Measurements from ENCODE around the gene MLLT11. TPM values are rescaled to one million over a fixed set of nuclear protein-coding genes. Genes with fewer than 3 reads are reported as not detected.

MLLT11 gene
- total RNA-seq, 1 donor from 2014 or later = 37.0 TPM

DNA sequence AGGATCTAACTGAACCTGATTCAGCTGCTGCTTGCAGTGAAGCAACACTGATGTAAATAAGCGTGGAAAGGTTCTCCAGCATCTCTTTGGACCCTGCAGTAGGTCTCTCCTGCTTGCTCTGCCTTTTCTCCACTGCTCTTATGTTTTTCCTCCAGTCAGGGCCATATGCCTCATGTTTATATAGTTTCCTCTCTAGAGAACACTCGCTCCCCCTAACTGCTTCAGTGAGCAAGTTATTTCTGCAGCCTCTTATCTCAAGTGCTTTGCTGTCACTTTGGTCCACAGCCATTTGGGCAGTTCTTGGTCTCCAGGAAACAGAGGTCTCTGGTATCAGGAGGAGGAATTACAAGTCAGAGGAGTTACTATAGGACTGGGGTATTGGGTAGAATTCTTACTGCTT is 46.7 kb upstream of the MLLT11 start:
- H3K4me1 ChIP-seq = peaks cover 6% of the 10 kb centered on the region
- H3K9me3 ChIP-seq (ENCODE audit: low read depth) = no peaks in the 10 kb centered on the region
- DNase-seq (ENCODE audit: low spot score) = no peak
- no peak overlapping the region for H3K4me3 ChIP-seq
- H3K4me1 Mint-ChIP-seq = peaks cover 9% of the 10 kb centered on the region
- no peaks in the 10 kb centered on the region for H4K20me1 ChIP-seq (ENCODE audit: low read depth)
- H3K9me3 Mint-ChIP-seq = no peaks in the 10 kb centered on the region
- H3K27ac ChIP-seq = no peak overlapping the region
- no peaks in the 10 kb centered on the region for H3K36me3 ChIP-seq
- H3K9ac ChIP-seq = no peak overlapping the region
- no peaks in the 10 kb centered on the region for H3K27me3 ChIP-seq
- H3K79me2 ChIP-seq (ENCODE audit: low read depth) = peaks cover 11% of the 10 kb centered on the region
- peaks cover 2% of the 10 kb centered on the region for H3K27me3 Mint-ChIP-seq (ENCODE audit: insufficient read depth, low read depth)
- no peak overlapping the region for H2AFZ ChIP-seq (replicated peaks)
- H3K4me3 Mint-ChIP-seq = no peak overlapping the region
- TF ChIP-seq EZH2 (IDR thresholded peaks at IDR 0.05) = no peak
- TF ChIP-seq, protein P1, sequence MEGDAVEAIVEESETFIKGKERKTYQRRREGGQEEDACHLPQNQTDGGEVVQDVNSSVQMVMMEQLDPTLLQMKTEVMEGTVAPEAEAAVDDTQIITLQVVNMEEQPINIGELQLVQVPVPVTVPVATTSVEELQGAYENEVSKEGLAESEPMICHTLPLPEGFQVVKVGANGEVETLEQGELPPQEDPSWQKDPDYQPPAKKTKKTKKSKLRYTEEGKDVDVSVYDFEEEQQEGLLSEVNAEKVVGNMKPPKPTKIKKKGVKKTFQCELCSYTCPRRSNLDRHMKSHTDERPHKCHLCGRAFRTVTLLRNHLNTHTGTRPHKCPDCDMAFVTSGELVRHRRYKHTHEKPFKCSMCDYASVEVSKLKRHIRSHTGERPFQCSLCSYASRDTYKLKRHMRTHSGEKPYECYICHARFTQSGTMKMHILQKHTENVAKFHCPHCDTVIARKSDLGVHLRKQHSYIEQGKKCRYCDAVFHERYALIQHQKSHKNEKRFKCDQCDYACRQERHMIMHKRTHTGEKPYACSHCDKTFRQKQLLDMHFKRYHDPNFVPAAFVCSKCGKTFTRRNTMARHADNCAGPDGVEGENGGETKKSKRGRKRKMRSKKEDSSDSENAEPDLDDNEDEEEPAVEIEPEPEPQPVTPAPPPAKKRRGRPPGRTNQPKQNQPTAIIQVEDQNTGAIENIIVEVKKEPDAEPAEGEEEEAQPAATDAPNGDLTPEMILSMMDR (IDR thresholded peaks at IDR 0.05) = no peak
- no peak for TF ChIP-seq EZH2phosphoT487 (IDR thresholded peaks at IDR 0.05)
- H3K27ac Mint-ChIP-seq = no peak overlapping the region
- H3K36me3 Mint-ChIP-seq = peaks cover 3% of the 10 kb centered on the region
- H3K4me2 ChIP-seq = no peak overlapping the region
- H3F3A ChIP-seq (ENCODE audit: low read depth) = no peaks in the 10 kb centered on the region

DNA sequence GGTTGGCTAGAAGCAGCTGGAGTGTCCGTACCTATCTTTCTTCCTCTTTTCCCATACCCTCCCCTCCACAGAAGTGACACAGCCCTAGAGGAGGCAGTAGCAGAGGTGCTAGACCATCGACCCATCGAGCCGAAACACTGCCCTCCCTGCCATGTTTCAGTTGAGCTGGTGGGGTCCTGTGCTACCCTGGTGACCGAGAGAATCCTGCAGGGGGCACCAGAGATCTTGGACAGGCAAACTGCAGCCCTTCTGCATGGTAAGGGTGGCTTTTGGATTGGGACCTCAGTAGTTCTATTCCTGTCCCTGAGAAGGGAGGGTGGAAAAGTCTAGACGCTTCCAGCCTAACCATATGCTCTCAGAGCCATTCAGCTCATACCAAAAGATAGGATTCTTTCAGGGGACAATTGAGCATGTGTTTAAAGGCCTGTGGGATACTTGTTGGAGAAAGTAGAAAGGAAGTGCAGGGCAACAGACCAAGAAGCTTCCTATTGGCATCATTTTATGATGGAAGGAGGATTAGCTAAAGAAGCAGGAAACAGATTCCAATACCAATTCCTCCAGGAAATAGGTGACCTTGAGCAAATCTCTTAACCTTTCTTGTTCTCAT is 35.6 kb upstream of the MLLT11 start:
- Histone ChIP-seq H3K27ac (no peak overlapping the region), H3K27me3 (no peaks in the 10 kb centered on the region), H3K4me3 (no peak overlapping the region), H4K20me1 (ENCODE audit: low read depth) (peaks cover 5% of the 10 kb centered on the region), H3K9ac (no peak overlapping the region), H3K36me3 (no peaks in the 10 kb centered on the region), H3K4me1 (no peaks in the 10 kb centered on the region), H3K4me2 (no peak overlapping the region), H3K79me2 (ENCODE audit: low read depth) (no peaks in the 10 kb centered on the region), H3K9me3 (ENCODE audit: low read depth) (no peaks in the 10 kb centered on the region), H3F3A (ENCODE audit: low read depth) (peaks cover 5% of the 10 kb centered on the region), H2AFZ (replicated peaks) (no peak overlapping the region)
- H3K4me1 Mint-ChIP-seq = peaks cover 7% of the 10 kb centered on the region
- no peak overlapping the region for H3K4me3 Mint-ChIP-seq
- no peaks in the 10 kb centered on the region for H3K9me3 Mint-ChIP-seq
- H3K27me3 Mint-ChIP-seq (ENCODE audit: insufficient read depth, low read depth) = peaks cover 2% of the 10 kb centered on the region
- TF ChIP-seq, protein P1 (IDR thresholded peaks at IDR 0.05) = peak; percentile 76
- no peak for TF ChIP-seq EZH2 (IDR thresholded peaks at IDR 0.05)
- H3K27ac Mint-ChIP-seq = no peak overlapping the region
- DNase-seq (ENCODE audit: low spot score) = peak; percentile 83
- H3K36me3 Mint-ChIP-seq = peaks cover 21% of the 10 kb centered on the region

DNA sequence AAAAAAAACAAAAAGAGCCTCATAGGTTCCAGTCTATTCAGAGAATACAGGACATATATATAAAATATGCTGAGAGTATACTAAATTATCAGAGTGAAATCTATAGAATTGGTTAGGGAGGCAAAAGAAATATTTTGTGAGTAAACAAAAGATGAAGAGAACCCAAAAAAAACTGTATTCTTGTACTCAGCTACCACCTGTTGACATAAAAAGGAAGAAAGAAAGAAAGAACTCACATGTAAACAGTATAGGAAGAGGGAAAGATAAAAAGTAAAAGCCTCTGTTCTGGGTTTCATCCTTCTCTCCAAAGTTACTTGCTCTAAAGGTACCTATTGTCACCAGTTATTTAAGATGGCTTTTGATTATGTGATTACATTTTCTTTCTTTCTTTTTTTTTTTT is 33.7 kb upstream of the MLLT11 start:
- no peaks in the 10 kb centered on the region for H3K27me3 ChIP-seq
- no peak overlapping the region for H2AFZ ChIP-seq (replicated peaks)
- H3K27me3 Mint-ChIP-seq (ENCODE audit: insufficient read depth, low read depth) = peaks cover 2% of the 10 kb centered on the region
- TF ChIP-seq, protein P1 (IDR thresholded peaks at IDR 0.05) = no peak
- TF ChIP-seq EZH2phosphoT487 (IDR thresholded peaks at IDR 0.05) = no peak
- TF ChIP-seq EZH2 (IDR thresholded peaks at IDR 0.05) = no peak
- H3K36me3 ChIP-seq = no peaks in the 10 kb centered on the region
- H3K27ac Mint-ChIP-seq = no peak overlapping the region
- no peak overlapping the region for H3K4me3 Mint-ChIP-seq
- peaks cover 7% of the 10 kb centered on the region for H3K4me1 Mint-ChIP-seq
- no peak overlapping the region for H3K4me3 ChIP-seq
- peaks cover 5% of the 10 kb centered on the region for H4K20me1 ChIP-seq (ENCODE audit: low read depth)
- H3K4me2 ChIP-seq = no peak overlapping the region
- no peak overlapping the region for H3K9ac ChIP-seq
- H3K27ac ChIP-seq = no peak overlapping the region
- no peaks in the 10 kb centered on the region for H3K9me3 Mint-ChIP-seq
- no peaks in the 10 kb centered on the region for H3K4me1 ChIP-seq
- no peak for DNase-seq (ENCODE audit: low spot score)
- H3K9me3 ChIP-seq (ENCODE audit: low read depth) = no peaks in the 10 kb centered on the region
- H3K79me2 ChIP-seq (ENCODE audit: low read depth) = no peaks in the 10 kb centered on the region
- H3K36me3 Mint-ChIP-seq = peaks cover 21% of the 10 kb centered on the region
- peaks cover 5% of the 10 kb centered on the region for H3F3A ChIP-seq (ENCODE audit: low read depth)
